H9 (cell line): Measurements from ENCODE around the gene FXYD6. TPM values are rescaled to one million over a fixed set of nuclear protein-coding genes. Genes with fewer than 3 reads are reported as not detected.

Source experiments
- DNase-seq: peaks from one replicate; pipeline ENCODE4 v3.0.0-alpha.2; 2017
- H2AFZ ChIP-seq: one replicate; pipeline ENCODE4 v1.6.1; 2013; ENCODE audit warnings: mild to moderate bottlenecking, low read length, control low read depth, moderate library complexity
- H2AK5ac ChIP-seq: 2 replicates; pipeline ENCODE4 v1.6.1; 2013; ENCODE audit warnings: low read length, control low read depth, mixed read lengths; ENCODE audit not compliant: insufficient read length
- H2BK120ac ChIP-seq: one replicate; pipeline ENCODE4 v1.6.1; 2013; ENCODE audit warnings: low read depth, mild to moderate bottlenecking, low read length, control low read depth, inconsistent platforms; ENCODE audit not compliant: poor library complexity, severe bottlenecking
- H2BK12ac ChIP-seq: 2 replicates; pipeline ENCODE4 v1.6.1; 2013; ENCODE audit warnings: low read length, control low read depth, mixed read lengths, low read depth; ENCODE audit not compliant: insufficient read length
- H2BK15ac ChIP-seq: 2 replicates; pipeline ENCODE4 v1.6.1; 2013; ENCODE audit warnings: low read depth, low read length, control low read depth
- H2BK20ac ChIP-seq: one replicate; pipeline ENCODE4 v1.6.1; 2013; ENCODE audit warnings: low read depth, mild to moderate bottlenecking, low read length, control low read depth, inconsistent platforms; ENCODE audit not compliant: poor library complexity, severe bottlenecking
- H2BK5ac ChIP-seq: 2 replicates; pipeline ENCODE4 v1.6.1; 2013; ENCODE audit warnings: low read length, control low read depth, mixed read lengths; ENCODE audit not compliant: insufficient read length
- H3K14ac ChIP-seq: 2 replicates; pipeline ENCODE4 v1.6.1; 2013; ENCODE audit warnings: low read length, control low read depth; ENCODE audit not compliant: insufficient read depth
- H3K18ac ChIP-seq: 2 replicates; pipeline ENCODE4 v1.6.1; 2013; ENCODE audit warnings: low read depth, mild to moderate bottlenecking, mixed read lengths, low read length, control low read depth; ENCODE audit not compliant: insufficient read length
- H3K23ac ChIP-seq: 2 replicates; pipeline ENCODE4 v1.6.1; 2013; ENCODE audit warnings: low read length, control low read depth, mixed read lengths, low read depth; ENCODE audit not compliant: insufficient read length
- H3K23me2 ChIP-seq: 2 replicates; pipeline ENCODE4 v1.6.1; 2013; ENCODE audit warnings: low read depth, mild to moderate bottlenecking, mixed read lengths, low read length, control low read depth; ENCODE audit not compliant: insufficient read length, poor library complexity, severe bottlenecking
- H3K27ac ChIP-seq: 2 replicates; pipeline ENCODE4 v1.5.1; 2013; ENCODE audit warnings: low read length, control low read depth, mixed read lengths, low read depth; ENCODE audit not compliant: insufficient read length
- H3K27me3 ChIP-seq: 2 replicates; pipeline ENCODE4 v1.6.1; 2013; ENCODE audit warnings: low read length, control low read depth, inconsistent platforms; ENCODE audit not compliant: insufficient read depth
- H3K4ac ChIP-seq: 2 replicates; pipeline ENCODE4 v1.6.1; 2013; ENCODE audit warnings: low read depth, mild to moderate bottlenecking, control low read depth, inconsistent platforms, low read length, moderate library complexity
- H3K4me1 ChIP-seq: 2 replicates; pipeline ENCODE4 v1.6.1; 2013; ENCODE audit warnings: low read length, control low read depth, inconsistent platforms; ENCODE audit not compliant: insufficient read depth
- H3K4me2 ChIP-seq: 2 replicates; pipeline ENCODE4 v1.6.1; 2013; ENCODE audit warnings: low read length, control low read depth, mixed read lengths; ENCODE audit not compliant: insufficient read length, insufficient read depth
- H3K56ac ChIP-seq: 2 replicates; pipeline ENCODE4 v1.6.1; 2013; ENCODE audit warnings: low read depth, mild to moderate bottlenecking, mixed read lengths, low read length, control low read depth; ENCODE audit not compliant: insufficient read length
- H3K79me1 ChIP-seq: 2 replicates; pipeline ENCODE4 v1.6.1; 2013; ENCODE audit warnings: low read depth, mild to moderate bottlenecking, moderate library complexity, low read length, control low read depth, inconsistent platforms; ENCODE audit not compliant: insufficient read depth, poor library complexity, severe bottlenecking
- H3K79me2 ChIP-seq: 2 replicates; pipeline ENCODE4 v1.6.1; 2013; ENCODE audit warnings: low read length, control low read depth, inconsistent platforms; ENCODE audit not compliant: insufficient read depth
- H3K9ac ChIP-seq: 2 replicates; pipeline ENCODE4 v1.6.1; 2013; ENCODE audit warnings: low read length, control low read depth, mixed read lengths; ENCODE audit not compliant: insufficient read length; ENCODE audit errors: extremely low read depth
- H3K9me3 ChIP-seq: one replicate; pipeline ENCODE4 v1.6.1; 2013; ENCODE audit warnings: low read depth, low read length, inconsistent platforms; ENCODE audit not compliant: control insufficient read depth
- H3T11ph ChIP-seq: one replicate; pipeline ENCODE4 v1.6.1; 2013; ENCODE audit warnings: mild to moderate bottlenecking, low read length, control low read depth, inconsistent platforms
- H4K20me1 ChIP-seq: one replicate; pipeline ENCODE4 v1.6.1; 2013; ENCODE audit not compliant: control insufficient read depth, insufficient read length, insufficient read depth
- H4K5ac ChIP-seq: 2 replicates; pipeline ENCODE4 v1.6.1; 2013; ENCODE audit warnings: low read depth, mild to moderate bottlenecking, mixed read lengths, low read length, control low read depth; ENCODE audit not compliant: insufficient read length
- H4K8ac ChIP-seq: replicated peaks from 2 replicates; pipeline ENCODE4 v1.6.1; 2013; ENCODE audit warnings: low read length, control low read depth, mixed read lengths, low read depth; ENCODE audit not compliant: insufficient read length
- H4K91ac ChIP-seq: 2 replicates; pipeline ENCODE4 v1.6.1; 2013; ENCODE audit warnings: low read depth, mild to moderate bottlenecking, moderate library complexity, mixed read lengths, low read length, control low read depth; ENCODE audit not compliant: insufficient read length
- H3K27ac Mint-ChIP-seq, 3 experiments: 2 replicates in 2 of 3; 3 replicates in 1 of 3; pipeline ENCODE4 v1.8.0; 2020 to 2021; ENCODE audit warnings: mixed read lengths in 3 of 3, mild to moderate bottlenecking in 1 of 3, moderate library complexity in 1 of 3
- H3K27me3 Mint-ChIP-seq: 2 replicates; pipeline ENCODE4 v1.8.0; 2021; ENCODE audit warnings: low read depth, mild to moderate bottlenecking, moderate library complexity, mixed read lengths
- H3K36me3 Mint-ChIP-seq, 3 experiments: 2 replicates in 2 of 3; 3 replicates in 1 of 3; pipeline ENCODE4 v1.8.0; 2020 to 2021; ENCODE audit warnings: low read depth in 3 of 3, mixed read lengths in 3 of 3; ENCODE audit not compliant: insufficient read depth in 1 of 3
- H3K4me1 Mint-ChIP-seq, 2 experiments: 2 replicates each; pipeline ENCODE4 v1.8.0; 2020; ENCODE audit warnings: mixed read lengths in 2 of 2
- H3K4me3 Mint-ChIP-seq, 2 experiments: 2 replicates in 1 of 2; 3 replicates in 1 of 2; pipeline ENCODE4 v1.8.0; 2020 to 2021; ENCODE audit warnings: mild to moderate bottlenecking in 2 of 2, mixed read lengths in 2 of 2, moderate library complexity in 1 of 2
- H3K9me3 Mint-ChIP-seq, 2 experiments: 2 replicates in 1 of 2; 3 replicates in 1 of 2; pipeline ENCODE4 v1.8.0; 2020; ENCODE audit warnings: mild to moderate bottlenecking in 2 of 2, mixed read lengths in 2 of 2, moderate library complexity in 1 of 2
- WGBS: extraction: QIAGEN DNeasy Blood & Tissue Kit; methylation state at CpG from one replicate; pipeline ENCODE4 v1.1.7; 2013; ENCODE audit warnings: missing lambda C conversion rate, low lambda C conversion rate, mixed read lengths; ENCODE audit not compliant: insufficient read length; ENCODE audit errors: extremely low coverage; 5-methylcytosine and 5-hydroxymethylcytosine counted together
- total RNA-seq: library from RNA; stranded (reverse); gene quantifications from 2 replicates; pipeline ENCODE4 v1.2.1, GENCODE V29; 2021
- TF ChIP-seq, protein P1 (sequence below): fragments of 200-600 bp; sonication (generic); conservative IDR thresholded peaks from 3 replicates; pipeline ENCODE4 v1.8.0; 2021; ENCODE audit warnings: antibody characterized with exemption, mild to moderate bottlenecking

Gene FXYD6
- total RNA-seq, 1 experiment from 2014 or later: 18.3 TPM

DNA sequence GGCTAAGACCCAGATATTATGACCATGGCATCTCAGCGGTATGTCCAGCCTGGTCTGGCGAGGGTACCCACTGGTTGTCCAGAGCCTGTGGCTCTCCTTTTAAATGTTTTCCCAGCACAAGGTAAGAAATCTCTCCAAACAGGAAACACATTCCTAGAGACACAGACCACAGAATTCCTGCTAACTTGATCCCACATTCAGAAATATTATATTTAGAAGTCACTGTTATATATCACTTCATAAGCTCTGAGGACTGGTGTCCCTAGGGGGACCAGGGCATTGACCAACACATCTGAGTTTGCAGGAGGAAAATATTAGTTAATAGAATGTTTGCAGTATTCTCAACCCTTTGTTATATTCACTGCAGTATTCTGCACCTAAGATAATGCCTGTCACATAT is 29.7 kb upstream of the FXYD6 start:
- no peak overlapping the region for H3K27ac Mint-ChIP-seq
- H3K4me2 ChIP-seq: no peak overlapping the region

More for the DNA sequence above, 29.7 kb upstream of the FXYD6 start:
- Histone ChIP-seq H3K4ac (no peak overlapping the region), H3K9me3 (no peaks in the 10 kb centered on the region), H3K79me1 (no peaks in the 10 kb centered on the region), H2BK5ac (no peak overlapping the region), H3K9ac (no peak overlapping the region), H3K79me2 (no peaks in the 10 kb centered on the region), H3K4me1 (no peaks in the 10 kb centered on the region), H3K56ac (no peak overlapping the region), H3K23ac (no peak overlapping the region), H2BK15ac (no peak overlapping the region), H4K91ac (no peak overlapping the region), H3K27me3 (no peaks in the 10 kb centered on the region), H4K8ac (no peak overlapping the region), H2BK20ac (no peak overlapping the region), H4K20me1 (no peaks in the 10 kb centered on the region), H2AFZ (no peak overlapping the region), H3K18ac (no peak overlapping the region), H2AK5ac (no peak overlapping the region), H4K5ac (no peak overlapping the region), H2BK120ac (no peak overlapping the region), H2BK12ac (no peak overlapping the region), H3K14ac (no peak overlapping the region), H3T11ph (no peak overlapping the region), H3K27ac (no peak overlapping the region), H3K23me2 (no peaks in the 10 kb centered on the region)
- Mint-ChIP-seq H3K27me3 (peaks cover 6% of the 10 kb centered on the region), H3K4me1 (peaks cover 9 to 16% of the 10 kb centered on the region in 2 experiments), H3K36me3 (no peaks in the 10 kb centered on the region; a peak in 1 of 7 replicates), H3K4me3 (no peak overlapping the region), H3K9me3 (no peaks in the 10 kb centered on the region)
- TF ChIP-seq, protein P1, sequence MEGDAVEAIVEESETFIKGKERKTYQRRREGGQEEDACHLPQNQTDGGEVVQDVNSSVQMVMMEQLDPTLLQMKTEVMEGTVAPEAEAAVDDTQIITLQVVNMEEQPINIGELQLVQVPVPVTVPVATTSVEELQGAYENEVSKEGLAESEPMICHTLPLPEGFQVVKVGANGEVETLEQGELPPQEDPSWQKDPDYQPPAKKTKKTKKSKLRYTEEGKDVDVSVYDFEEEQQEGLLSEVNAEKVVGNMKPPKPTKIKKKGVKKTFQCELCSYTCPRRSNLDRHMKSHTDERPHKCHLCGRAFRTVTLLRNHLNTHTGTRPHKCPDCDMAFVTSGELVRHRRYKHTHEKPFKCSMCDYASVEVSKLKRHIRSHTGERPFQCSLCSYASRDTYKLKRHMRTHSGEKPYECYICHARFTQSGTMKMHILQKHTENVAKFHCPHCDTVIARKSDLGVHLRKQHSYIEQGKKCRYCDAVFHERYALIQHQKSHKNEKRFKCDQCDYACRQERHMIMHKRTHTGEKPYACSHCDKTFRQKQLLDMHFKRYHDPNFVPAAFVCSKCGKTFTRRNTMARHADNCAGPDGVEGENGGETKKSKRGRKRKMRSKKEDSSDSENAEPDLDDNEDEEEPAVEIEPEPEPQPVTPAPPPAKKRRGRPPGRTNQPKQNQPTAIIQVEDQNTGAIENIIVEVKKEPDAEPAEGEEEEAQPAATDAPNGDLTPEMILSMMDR: no peak
- WGBS: no CpG with 5 or more reads among the region's 2 CpGs
- no peak for DNase-seq
